Naive thymus-derived CD8-positive, alpha-beta T cell (primary cell): ENCODE data around the gene TNFSF15. TPM values are rescaled to one million over a fixed set of nuclear protein-coding genes. Genes with fewer than 3 reads are reported as not detected.

Experiments used
- ATAC-seq, 2 donors: fragments of 150-1000 bp; cut with Tn5 transposase in 1 of 2; sonication (Bioruptor Pico), chemical (Tn5 transposase) in 1 of 2; 1 replicate in 1 of 2; 2 replicates in 1 of 2; pipeline ENCODE4 v1.10.0; 2021; ENCODE audit warnings: mild to moderate bottlenecking in 2 of 2, moderate library complexity in 2 of 2
- POLR2A ChIA-PET: fragments of 350-600 bp; sonication (Branson Sonifier 250); formaldehyde crosslinking; loops from one replicate; lab custom pipeline; 2021; ENCODE audit warnings: antibody characterized with exemption; lab: Charles Lee
- DNase-seq, 10 donors: peaks; one replicate each; pipeline versions ENCODE4 v3.0.0 to v3.0.0-alpha.2; 2020 to 2022
- H3K27ac Mint-ChIP-seq, 10 donors: one replicate each; pipeline ENCODE4 v1.8.0; 2020 to 2022; ENCODE audit warnings: mild to moderate bottlenecking in 10 of 10, mixed read lengths in 10 of 10, moderate library complexity in 4 of 10, inconsistent platforms in 1 of 10
- H3K27me3 Mint-ChIP-seq, 5 donors: one replicate each; pipeline ENCODE4 v1.8.0; 2021 to 2022; ENCODE audit warnings: mixed read lengths in 5 of 5
- H3K36me3 Mint-ChIP-seq, 3 donors: one replicate each; pipeline ENCODE4 v1.8.0; 2020 to 2022; ENCODE audit warnings: mixed read lengths in 3 of 3, mild to moderate bottlenecking in 2 of 3, inconsistent platforms in 1 of 3
- H3K4me1 Mint-ChIP-seq, 4 donors: one replicate each; pipeline ENCODE4 v1.8.0; 2021 to 2022; ENCODE audit warnings: mixed read lengths in 4 of 4
- H3K4me3 Mint-ChIP-seq, 10 donors: one replicate each; pipeline ENCODE4 v1.8.0; 2020 to 2022; ENCODE audit warnings: mild to moderate bottlenecking in 10 of 10, mixed read lengths in 10 of 10, moderate library complexity in 6 of 10, inconsistent platforms in 1 of 10
- H3K9me3 Mint-ChIP-seq, 9 donors: one replicate each; pipeline ENCODE4 v1.8.0; 2020 to 2022; ENCODE audit warnings: mixed read lengths in 9 of 9, mild to moderate bottlenecking in 3 of 9, inconsistent platforms in 1 of 9, moderate library complexity in 1 of 9
- polyA plus RNA-seq, 3 donors: library from polyadenylated mRNA; unstranded; fragments of 300-500 nt; fragmentation: Illumina TruSeq; gene quantifications; one replicate each; pipeline ENCODE4 v1.2.3, GENCODE V29; 2021
- total RNA-seq, 8 experiments: library from RNA in 2 of 8; stranded (reverse) in 2 of 8; gene quantifications; one replicate each; pipeline ENCODE4 v1.2.3 and lab custom pipeline; 2021 to 2026

TNFSF15 gene
- total RNA-seq (not detected), polyA plus RNA-seq (not detected), total RNA-seq (lab: John Stamatoyannopoulos, UW) (0 to 0.13 (median 0.04) reads per million in 6 experiments)

GRCh38 chr9:114805670-114806525, at the start of gene TNFSF15:
TSS of gene TNFSF15 (minus strand) at chr9:114806039. CDS start at chr9:114806012, 27 bp downstream.
- Mint-ChIP-seq H3K4me3 (peak within 1 kb of the TSS in 9 of 10 donors; percentile 39 to 75 (median 58)), H3K9me3 (no peaks in the 10 kb centered on the region), H3K4me1 (peaks cover 17 to 34% (median 22%) of the 10 kb centered on the region in 4 donors), H3K27ac (peak within 1 kb of the TSS in 6 of 10 donors; percentile 19 to 71 (median 45)), H3K27me3 (peaks cover 0 to 4% (median 0%) of the 10 kb centered on the region in 5 donors), H3K36me3 (no peaks in the 10 kb centered on the region)
- DNase-seq = peak in 1 of 10 donors; percentile 5
- peak; percentile 28 to 57 for ATAC-seq
- POLR2A ChIA-PET = interaction anchor here (0.7 to 1.0 kb wide), 2 partner anchors 10 to 14 kb away, joined by 3 to 4 read pairs; no protein-coding TSS in a partner anchor

DNA sequence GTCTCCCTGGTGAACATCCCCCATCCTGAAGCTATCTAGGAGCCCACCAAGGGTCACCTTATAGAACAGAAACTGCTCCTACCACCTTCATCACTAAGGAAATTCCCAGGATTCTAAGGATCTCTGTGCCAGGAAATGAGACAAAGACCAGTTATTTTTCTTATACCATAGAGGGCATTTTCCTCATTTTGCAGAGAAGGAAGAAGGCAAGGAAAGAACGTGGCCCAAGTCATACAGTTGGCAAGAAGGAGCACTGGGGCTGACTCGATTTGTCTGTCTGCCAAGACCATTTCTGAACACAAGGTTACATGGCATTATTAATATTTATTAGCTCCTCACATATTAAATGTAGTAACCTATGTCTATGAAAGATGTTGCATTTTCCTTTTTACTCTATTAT, 49.6 kb upstream of the TNFSF15 start:
- POLR2A ChIA-PET = no interaction called here
- ATAC-seq (no peak), DNase-seq (no peak)
- peaks cover 0 to 8% (median 0%) of the 10 kb centered on the region in 9 donors for H3K9me3 Mint-ChIP-seq
- H3K4me1 Mint-ChIP-seq = peaks cover 5 to 16% (median 9%) of the 10 kb centered on the region in 4 donors
- H3K4me3 Mint-ChIP-seq = no peak overlapping the region
- no peak overlapping the region for H3K27ac Mint-ChIP-seq
- H3K36me3 Mint-ChIP-seq = no peaks in the 10 kb centered on the region
- H3K27me3 Mint-ChIP-seq = no peaks in the 10 kb centered on the region

- Mint-ChIP-seq H3K36me3 (no peaks in the 10 kb centered on the region), H3K27me3 (no peaks in the 10 kb centered on the region), H3K4me3 (no peak overlapping the region), H3K9me3 (peaks cover 0 to 8% (median 0%) of the 10 kb centered on the region in 9 donors), H3K4me1 (peaks cover 5 to 16% (median 9%) of the 10 kb centered on the region in 4 donors), H3K27ac (no peak overlapping the region)
- ATAC-seq (no peak), DNase-seq (no peak)
- POLR2A ChIA-PET = no interaction called here
These were observed 49.0 kb upstream of the TNFSF15 start for GRCh38 chr9:114854736-114855355.

GRCh38 chr9:114853071-114853855, 47.4 kb upstream of the TNFSF15 start:
- no peak for ATAC-seq
- POLR2A ChIA-PET = no interaction called here
- peaks cover 0 to 4% (median 0%) of the 10 kb centered on the region in 9 donors for H3K9me3 Mint-ChIP-seq
- H3K36me3 Mint-ChIP-seq = no peaks in the 10 kb centered on the region
- DNase-seq = no peak
- H3K4me3 Mint-ChIP-seq = no peak overlapping the region
- H3K4me1 Mint-ChIP-seq = peaks cover 5 to 16% (median 9%) of the 10 kb centered on the region in 4 donors
- H3K27ac Mint-ChIP-seq = no peak overlapping the region
- no peaks in the 10 kb centered on the region for H3K27me3 Mint-ChIP-seq

- POLR2A ChIA-PET = no interaction called here
- no peak for DNase-seq
- H3K27me3 Mint-ChIP-seq = no peaks in the 10 kb centered on the region
- H3K9me3 Mint-ChIP-seq = no peaks in the 10 kb centered on the region
- ATAC-seq = no peak
- H3K4me1 Mint-ChIP-seq = peaks cover 5 to 16% (median 9%) of the 10 kb centered on the region in 4 donors
- H3K4me3 Mint-ChIP-seq = no peak overlapping the region
- no peaks in the 10 kb centered on the region for H3K36me3 Mint-ChIP-seq
- peak overlapping the region in 1 of 10 donors; percentile 30 for H3K27ac Mint-ChIP-seq
These were observed 46.3 kb upstream of the TNFSF15 start for GRCh38 chr9:114852050-114852594.

- Mint-ChIP-seq H3K27me3 (no peaks in the 10 kb centered on the region), H3K27ac (peak overlapping the region in 1 of 10 donors; percentile 18), H3K36me3 (no peaks in the 10 kb centered on the region), H3K4me1 (peaks cover 5 to 16% (median 9%) of the 10 kb centered on the region in 4 donors), H3K9me3 (no peaks in the 10 kb centered on the region), H3K4me3 (no peak overlapping the region)
- POLR2A ChIA-PET = no interaction called here
- ATAC-seq = no peak
- DNase-seq = no peak
These were observed 45.5 kb upstream of the TNFSF15 start for GRCh38 chr9:114851306-114851705.

DNA sequence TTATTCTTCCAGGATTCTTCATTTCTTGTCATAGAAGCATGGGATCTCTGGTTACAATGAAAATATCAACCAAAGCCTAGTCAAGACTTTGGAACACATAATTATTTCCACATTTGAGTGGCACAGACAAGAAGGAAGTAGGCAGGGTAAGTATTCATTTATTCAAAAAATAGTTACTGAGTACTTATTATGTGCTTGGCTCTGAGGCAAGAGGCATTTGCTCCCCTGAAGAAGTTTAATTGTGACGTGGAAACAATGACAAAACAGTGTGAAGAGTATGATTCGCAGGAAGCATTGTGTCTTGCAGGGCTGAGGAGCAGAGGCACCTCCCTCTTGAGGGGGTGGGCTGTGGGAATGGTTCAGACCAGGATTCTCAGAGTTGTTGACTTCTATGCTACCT, 45.0 kb upstream of the TNFSF15 start:
- Mint-ChIP-seq H3K4me1 (peaks cover 5 to 16% (median 9%) of the 10 kb centered on the region in 4 donors), H3K27me3 (no peaks in the 10 kb centered on the region), H3K9me3 (no peaks in the 10 kb centered on the region), H3K27ac (peak overlapping the region in 1 of 10 donors; percentile 9), H3K36me3 (no peaks in the 10 kb centered on the region), H3K4me3 (no peak overlapping the region)
- DNase-seq = no peak
- no peak for ATAC-seq
- POLR2A ChIA-PET = no interaction called here

GRCh38 chr9:114849450-114849849, 43.6 kb upstream of the TNFSF15 start:
- Mint-ChIP-seq H3K36me3 (no peaks in the 10 kb centered on the region), H3K27ac (no peak overlapping the region), H3K27me3 (no peaks in the 10 kb centered on the region), H3K4me3 (no peak overlapping the region), H3K4me1 (peaks cover 5 to 16% (median 9%) of the 10 kb centered on the region in 4 donors), H3K9me3 (no peaks in the 10 kb centered on the region)
- DNase-seq (no peak), ATAC-seq (no peak)
- POLR2A ChIA-PET = no interaction called here

DNA sequence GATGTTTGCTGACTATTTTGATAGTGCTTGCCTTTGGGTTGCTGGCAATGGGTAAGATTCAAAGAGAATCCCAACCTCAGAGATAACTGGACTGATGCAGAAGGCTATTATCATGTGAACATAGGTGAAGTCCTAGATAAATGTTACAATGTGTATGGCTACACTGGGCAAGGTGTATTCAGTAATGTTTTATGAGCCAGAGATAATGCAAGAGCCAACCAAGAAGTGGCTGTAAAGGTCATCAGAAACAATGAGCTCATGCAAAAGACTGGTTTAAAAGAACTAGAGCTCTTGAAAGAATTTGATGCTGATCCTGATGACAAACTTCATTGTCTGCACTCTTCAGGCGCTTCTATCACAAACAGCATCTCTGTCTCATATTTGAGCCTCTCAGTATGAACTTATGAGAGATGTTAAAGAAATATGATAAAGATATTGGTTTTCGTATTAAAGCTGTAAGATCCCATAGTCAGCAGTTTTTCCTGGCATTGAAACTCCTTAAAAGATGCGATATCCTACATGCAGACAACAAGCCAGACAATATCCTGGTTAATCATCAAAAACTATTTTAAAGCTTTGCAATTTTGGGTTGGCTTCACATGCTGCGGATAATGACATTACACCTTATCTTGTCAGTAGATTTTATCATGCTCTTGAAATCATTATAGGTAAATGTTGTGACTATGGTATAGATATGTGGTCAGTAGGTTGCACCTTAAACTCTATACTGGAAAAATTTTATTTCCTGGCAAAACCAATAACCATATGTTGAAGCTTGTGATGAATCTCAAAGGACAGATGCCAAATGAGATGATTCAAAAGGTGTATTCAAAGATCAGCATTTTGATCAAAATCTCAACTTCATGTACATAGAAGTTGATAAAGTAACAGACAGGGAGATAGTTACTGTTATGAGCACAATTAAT, 41.9 kb upstream of the TNFSF15 start:
- H3K36me3 Mint-ChIP-seq = no peaks in the 10 kb centered on the region
- peak overlapping the region in 1 of 10 donors; percentile 9 for H3K27ac Mint-ChIP-seq
- POLR2A ChIA-PET = no interaction called here

DNA sequence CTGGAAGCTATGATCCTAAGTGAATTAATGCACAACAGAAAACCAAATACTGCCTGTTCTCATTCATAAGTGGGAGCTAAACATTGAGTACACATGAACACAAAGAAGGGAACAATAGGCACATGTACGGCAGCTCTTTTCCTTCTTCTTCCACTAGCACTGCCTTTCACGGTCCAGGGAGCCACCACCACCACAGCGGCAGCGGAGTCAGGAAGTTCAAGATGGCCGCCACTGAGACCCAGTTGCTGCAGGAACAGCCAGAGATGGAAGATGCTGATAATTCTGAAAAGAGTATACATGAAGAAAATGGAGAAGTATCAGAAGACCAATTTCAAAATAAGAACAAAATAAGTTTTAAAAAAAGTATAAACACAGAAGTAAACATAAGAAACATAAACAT, 39.5 kb upstream of the TNFSF15 start:
- Mint-ChIP-seq H3K27ac (no peak overlapping the region), H3K9me3 (peaks cover 0 to 3% (median 0%) of the 10 kb centered on the region in 9 donors), H3K4me1 (peaks cover 0 to 2% (median 0%) of the 10 kb centered on the region in 4 donors), H3K36me3 (peaks cover 0 to 4% (median 0%) of the 10 kb centered on the region in 3 donors), H3K27me3 (no peaks in the 10 kb centered on the region), H3K4me3 (no peak overlapping the region)
- POLR2A ChIA-PET = no interaction called here
- ATAC-seq (no peak), DNase-seq (no peak)

More for the DNA sequence above, 41.9 kb upstream of the TNFSF15 start:
- DNase-seq = no peak
- Mint-ChIP-seq H3K9me3 (no peaks in the 10 kb centered on the region), H3K4me1 (peaks cover 5 to 13% (median 9%) of the 10 kb centered on the region in 4 donors), H3K27me3 (no peaks in the 10 kb centered on the region), H3K4me3 (no peak overlapping the region)
- ATAC-seq = no peak

DNA sequence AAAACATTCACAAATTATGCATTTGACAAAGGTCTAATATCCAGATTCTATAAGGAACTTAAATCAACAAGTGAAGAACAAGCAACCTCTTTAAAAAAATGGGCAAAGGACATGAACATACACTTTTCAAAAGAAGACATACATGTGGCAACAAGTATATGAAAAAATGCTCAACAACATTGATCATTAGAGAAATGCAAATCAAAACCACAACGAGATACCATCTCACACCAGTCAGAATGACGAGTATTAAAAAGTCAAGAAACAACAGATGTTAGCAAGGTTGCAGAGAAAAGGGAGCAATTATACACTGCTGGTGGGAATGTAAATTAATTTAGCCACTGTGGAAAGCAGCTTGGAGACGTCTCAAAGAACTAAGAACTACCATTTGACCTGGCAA, 38.9 kb upstream of the TNFSF15 start:
- Mint-ChIP-seq H3K4me3 (no peak overlapping the region), H3K27me3 (peaks cover 0 to under 1% (median 0%) of the 10 kb centered on the region in 5 donors), H3K4me1 (peaks cover 0 to 2% (median 0%) of the 10 kb centered on the region in 4 donors), H3K36me3 (peaks cover 0 to 4% (median 0%) of the 10 kb centered on the region in 3 donors), H3K27ac (no peak overlapping the region), H3K9me3 (peaks cover 0 to 3% (median 0%) of the 10 kb centered on the region in 9 donors)
- DNase-seq = no peak
- POLR2A ChIA-PET = no interaction called here
- no peak for ATAC-seq
